HepG2 (cell line): ENCODE data around the gene ETV5. TPM values are rescaled to one million over a fixed set of nuclear protein-coding genes. Genes with fewer than 3 reads are reported as not detected.

Experiments used
- AKAP8 ChIP-seq: sonication (generic); formaldehyde crosslinking; IDR thresholded peaks from 2 replicates; pipeline ENCODE4 v1.5.1; 2020; ENCODE audit warnings: mild to moderate bottlenecking, missing genetic modification reagents
- ARID3A ChIP-seq: IDR thresholded peaks from 2 replicates; pipeline ENCODE4 v1.6.1; 2012; ENCODE audit warnings: low read depth, low read length, improper control_type of control experiment
- CREM ChIP-seq, 2 experiments: sonication (generic) in 1 of 2; formaldehyde crosslinking in 1 of 2; IDR thresholded peaks; 2 replicates each; pipeline versions ENCODE4 v1.4.0 to v1.6.1; 2016 to 2020; ENCODE audit warnings: antibody characterized with exemption in 1 of 2, mild to moderate bottlenecking in 1 of 2, missing genetic modification reagents in 1 of 2
- CSRNP1 ChIP-seq: sonication (generic); formaldehyde crosslinking; IDR thresholded peaks from 2 replicates; pipeline ENCODE4 v1.8.1; 2023; ENCODE audit warnings: mild to moderate bottlenecking, missing genetic modification reagents
- DMTF1 ChIP-seq: sonication (generic); formaldehyde crosslinking; IDR thresholded peaks from 2 replicates; pipeline ENCODE4 v1.4.0; 2020; ENCODE audit warnings: mild to moderate bottlenecking, missing genetic modification reagents
- FOXJ3 ChIP-seq: sonication (generic); formaldehyde crosslinking; IDR thresholded peaks from 2 replicates; pipeline ENCODE4 v1.4.0; 2020; ENCODE audit warnings: missing genetic modification reagents, mild to moderate bottlenecking, borderline replicate concordance
- GPN1 ChIP-seq: sonication (generic); formaldehyde crosslinking; IDR thresholded peaks from 2 replicates; pipeline ENCODE4 v1.5.1; 2020; ENCODE audit warnings: missing genetic modification reagents, borderline replicate concordance
- KLF13 ChIP-seq: sonication (generic); formaldehyde crosslinking; IDR thresholded peaks from 2 replicates; pipeline ENCODE4 v1.4.0; 2020; ENCODE audit warnings: mild to moderate bottlenecking, missing genetic modification reagents
- PAWR ChIP-seq: sonication (generic); formaldehyde crosslinking; IDR thresholded peaks from 2 replicates; pipeline ENCODE4 v1.4.0; 2020; ENCODE audit warnings: missing genetic modification reagents, mild to moderate bottlenecking, borderline replicate concordance
- SIN3A ChIP-seq: IDR thresholded peaks from 2 replicates; pipeline ENCODE4 v1.6.1; 2011; ENCODE audit warnings: low read depth, mild to moderate bottlenecking, control low read depth, low read length, borderline replicate concordance
- SIX4 ChIP-seq: sonication (generic); formaldehyde crosslinking; IDR thresholded peaks from 2 replicates; pipeline ENCODE4 v1.4.0; 2020; ENCODE audit warnings: missing genetic modification reagents
- TGIF2 ChIP-seq: IDR thresholded peaks from 2 replicates; pipeline ENCODE4 v1.6.1; 2016; ENCODE audit warnings: control low read depth, missing compliant biosample characterization
- UBTF ChIP-seq: sonication (generic); formaldehyde crosslinking; IDR thresholded peaks from 2 replicates; pipeline ENCODE4 v1.4.0; 2020; ENCODE audit warnings: mild to moderate bottlenecking, missing genetic modification reagents
- ZNF138 ChIP-seq: sonication (generic); formaldehyde crosslinking; IDR thresholded peaks from 2 replicates; pipeline ENCODE4 v1.5.0; 2020; ENCODE audit warnings: mild to moderate bottlenecking, low read depth, missing genetic modification reagents
- ZNF296 ChIP-seq: sonication (generic); formaldehyde crosslinking; conservative IDR thresholded peaks from 2 replicates; pipeline ENCODE4 v1.5.0; 2020; ENCODE audit warnings: mild to moderate bottlenecking, missing genetic modification reagents
- ZNF3 ChIP-seq: IDR thresholded peaks from 2 replicates; pipeline ENCODE4 v1.7.0; 2017; ENCODE audit warnings: inconsistent platforms
- ZNF747 ChIP-seq: sonication (generic); formaldehyde crosslinking; IDR thresholded peaks from 2 replicates; pipeline ENCODE4 v1.8.1; 2023; ENCODE audit warnings: missing genetic modification reagents, mild to moderate bottlenecking, borderline replicate concordance
- ZUFSP ChIP-seq: sonication (generic); formaldehyde crosslinking; IDR thresholded peaks from 2 replicates; pipeline ENCODE4 v1.9.0; 2021; ENCODE audit warnings: missing genetic modification reagents, mild to moderate bottlenecking, borderline replicate concordance
- polyA plus RNA-seq, 8 experiments: library from polyadenylated mRNA; depleted of rRNA in 3 of 8; stranded (reverse) in 7 of 8; unstranded in 1 of 8; fragments of >200 nt; fragmentation: Illumina TruSeq in 4 of 8; extraction: Trizol in 4 of 8; gene quantifications; 2 replicates each; pipeline versions ENCODE4 v1.2.1 to v1.2.3, GENCODE V29; 2011 to 2016; ENCODE audit warnings: low read depth in 4 of 8, missing spikeins in 1 of 8, mixed read lengths in 1 of 8; ENCODE audit not compliant: insufficient read depth in 1 of 8
- total RNA-seq, 5 experiments: library from RNA; depleted of rRNA; stranded (reverse); fragments of >200 nt; fragmentation: Illumina TruSeq; extraction: Trizol; gene quantifications; 2 replicates each; pipeline ENCODE4 v1.2.3, GENCODE V29; 2016; ENCODE audit warnings: low read depth in 1 of 5

Gene ETV5
- total and polyA plus RNA-seq, 2 of the 13 experiments (the other 11 are each of a cell fraction or from before 2014, with no cell fraction given), result 52.9 to 57.2 TPM

GRCh38 chr3:186108941-186109865 is at the start of gene ETV5 (continued):
- 0 out of 2 replicates have a peak, but pooled peaks have one; percentile 59 for TF ChIP-seq AKAP8 (CRISPR knock-in tag)
- no peak for TF ChIP-seq DMTF1 (CRISPR knock-in tag)
- TF ChIP-seq UBTF (CRISPR knock-in tag), result peak; percentile 78; the same call in 1 of the 2 replicates
- TF ChIP-seq ZNF138 (CRISPR knock-in tag), result 0 out of 2 replicates have a peak, but pooled peaks have one; percentile 22
- TF ChIP-seq KLF13 (CRISPR knock-in tag), result no peak
- TF ChIP-seq CREM (IDR thresholded peaks at IDR 0.05), result peak; percentile 11; the same call in 1 of the 2 replicates
- no peak for TF ChIP-seq CREM (CRISPR knock-in tag; IDR thresholded peaks at IDR 0.05)
- TF ChIP-seq ZNF747 (CRISPR knock-in tag), result no peak
- TF ChIP-seq ZUFSP (CRISPR knock-in tag), result no peak
- no peak for TF ChIP-seq FOXJ3 (CRISPR knock-in tag)
- TF ChIP-seq CSRNP1 (CRISPR knock-in tag), result no peak
- TF ChIP-seq PAWR (CRISPR knock-in tag), result no peak
- TF ChIP-seq SIX4, result no peak
- peak; percentile 43; the same call in 1 of the 2 replicates for TF ChIP-seq SIN3A
- peak; percentile 63 for TF ChIP-seq ARID3A
- TF ChIP-seq ZNF3, result no peak
- TF ChIP-seq GPN1 (CRISPR knock-in tag), result no peak
- TF ChIP-seq ZNF296 (CRISPR knock-in tag), result no peak
- peak; percentile 38; the same call in 1 of the 2 replicates for TF ChIP-seq TGIF2 (CRISPR knock-in tag)
